Measurements from ENCODE around the gene CDH13. TPM values are rescaled to one million over a fixed set of nuclear protein-coding genes. Genes with fewer than 3 reads are reported as not detected.

Gene CDH13
- total and polyA plus RNA-seq, 2 of the 8 experiments (the other 6 are each of a cell fraction or from before 2014, with no cell fraction given): 2.3 to 2.4 TPM

DNA sequence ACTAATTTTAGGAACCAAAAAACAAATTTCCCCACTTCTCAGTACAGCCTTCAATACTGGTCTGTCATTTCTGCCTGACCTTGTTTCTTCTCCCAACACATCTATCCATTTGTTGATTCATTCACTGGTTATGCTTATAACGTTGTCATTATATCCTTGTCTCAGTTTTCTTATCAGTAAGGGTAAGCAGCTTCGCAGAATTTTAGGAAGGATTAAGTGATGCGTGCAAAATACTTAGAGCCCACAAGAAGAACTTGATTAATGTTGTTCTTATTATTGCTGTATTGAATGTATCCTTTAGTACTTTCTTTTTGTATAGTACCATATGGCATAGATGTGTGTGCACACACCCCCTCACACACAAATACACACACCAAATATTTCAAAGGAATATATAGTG lies 777.5 kb downstream of the CDH13 start:
- DNase-seq (ENCODE audit: low read depth in 1 of 2, low spot score in 2 of 2) (no peak), FAIRE-seq (no peak)
- Histone ChIP-seq H3K4me2 (ENCODE audit: insufficient read depth in 1 of 2, low read depth in 2 of 2, low read length in 2 of 2) (no peak overlapping the region), H2AFZ (ENCODE audit: low read length) (no peak overlapping the region), H2BK20ac (ENCODE audit: low read length) (no peak overlapping the region), H3K36me3 (ENCODE audit: control insufficient read depth in 2 of 4, insufficient read depth in 4 of 4, low read length in 3 of 4) (no peaks in the 10 kb centered on the region), H3K23me2 (ENCODE audit: low read depth, low read length) (no peaks in the 10 kb centered on the region), H2BK15ac (ENCODE audit: low read length) (no peak overlapping the region), H2BK5ac (ENCODE audit: low read depth, low read length) (no peak overlapping the region), H3K79me1 (ENCODE audit: low read depth, low read length) (no peaks in the 10 kb centered on the region), H3K4ac (replicated peaks; ENCODE audit: insufficient read length, low read depth, low read length) (no peak overlapping the region), H3K4me3 (ENCODE audit: extremely low read depth in 1 of 4, insufficient read depth in 2 of 4, low read depth in 3 of 4, low read length in 4 of 4) (no peak overlapping the region), H3K14ac (ENCODE audit: insufficient read length) (no peak overlapping the region), H3K27me3 (replicated peaks in 1 of 4; ENCODE audit: control insufficient read depth in 3 of 4, extremely low read depth in 1 of 4, insufficient read depth in 3 of 4, low read length in 3 of 4) (no peaks in the 10 kb centered on the region), H2BK12ac (ENCODE audit: low read depth, low read length) (no peak overlapping the region), H2BK120ac (replicated peaks; ENCODE audit: low read depth, low read length) (no peak overlapping the region), H3K18ac (ENCODE audit: extremely low read depth, low read length) (no peak overlapping the region), H3K9ac (replicated peaks in 1 of 4; ENCODE audit: extremely low read depth in 1 of 4, low read depth in 3 of 4, low read length in 3 of 4) (no peak overlapping the region), H3K4me1 (replicated peaks in 1 of 4; ENCODE audit: control insufficient read depth in 3 of 4, insufficient read depth in 4 of 4, low read length in 3 of 4) (no peaks in the 10 kb centered on the region), H4K91ac (replicated peaks; ENCODE audit: insufficient read length, low read length) (no peak overlapping the region), H4K8ac (ENCODE audit: extremely low read depth, insufficient read depth, low read length) (no peak overlapping the region), H3K56ac (replicated peaks; ENCODE audit: insufficient read length, low read depth, low read length) (no peak overlapping the region), H3K79me2 (ENCODE audit: control insufficient read depth in 1 of 2, insufficient read depth in 2 of 2, low read length in 2 of 2) (no peaks in the 10 kb centered on the region), H3K27ac (ENCODE audit: low read depth, low read length) (no peak overlapping the region), H4K20me1 (replicated peaks in 1 of 2; ENCODE audit: control insufficient read depth in 1 of 2, insufficient read depth in 2 of 2, low read length in 2 of 2) (no peaks in the 10 kb centered on the region), H3K23ac (ENCODE audit: insufficient read length) (no peak overlapping the region), H2AK5ac (ENCODE audit: low read depth, low read length) (no peak overlapping the region), H3K9me3 (ENCODE audit: insufficient read depth in 2 of 2, low read depth in 1 of 2, low read length in 1 of 2) (no peaks in the 10 kb centered on the region), H4K5ac (ENCODE audit: insufficient read length, low read depth, low read length) (no peak overlapping the region)
- ChIA-PET CTCF (ENCODE audit: partially characterized antibody) (interaction anchor here (0.6 to 3.1 kb wide), 2 partner anchors 13 to 95 kb away, joined by 3 to 22 read pairs; no protein-coding TSS in a partner anchor), POLR2A (ENCODE audit: partially characterized antibody) (no interaction called here)
- 82% methylated on average over 3 of the region's 3 CpGs; no CpG with 5 or more reads in 1 of the 2 experiments for WGBS, 2 experiments (ENCODE audit: extremely low coverage in 1 of 2, insufficient coverage in 1 of 2, insufficient read length in 1 of 2, insufficient replicate concordance in 2 of 2, low coverage in 1 of 2, low lambda C conversion rate in 2 of 2, missing lambda C conversion rate in 1 of 2)
- TF ChIP-seq TBP (IDR thresholded peaks at IDR 0.05; ENCODE audit: low read depth, low read length): no peak
- no peak for TF ChIP-seq PHF8 (conservative IDR thresholded peaks at IDR 0.05; ENCODE audit: low read depth, low read length)
- no peak for TF ChIP-seq ASH2L (IDR thresholded peaks at IDR 0.05; ENCODE audit: low read length)
- no peak for TF ChIP-seq KDM5A (IDR thresholded peaks at IDR 0.05; ENCODE audit: low read length)
- TF ChIP-seq KDM1A (IDR thresholded peaks at IDR 0.05; ENCODE audit: borderline replicate concordance, low read length): no peak
- TF ChIP-seq, protein P1, sequence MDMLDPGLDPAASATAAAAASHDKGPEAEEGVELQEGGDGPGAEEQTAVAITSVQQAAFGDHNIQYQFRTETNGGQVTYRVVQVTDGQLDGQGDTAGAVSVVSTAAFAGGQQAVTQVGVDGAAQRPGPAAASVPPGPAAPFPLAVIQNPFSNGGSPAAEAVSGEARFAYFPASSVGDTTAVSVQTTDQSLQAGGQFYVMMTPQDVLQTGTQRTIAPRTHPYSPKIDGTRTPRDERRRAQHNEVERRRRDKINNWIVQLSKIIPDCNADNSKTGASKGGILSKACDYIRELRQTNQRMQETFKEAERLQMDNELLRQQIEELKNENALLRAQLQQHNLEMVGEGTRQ (IDR thresholded peaks at IDR 0.05; ENCODE audit: low read length): no peak
- no peak for TF ChIP-seq RXRA (IDR thresholded peaks at IDR 0.05; ENCODE audit: insufficient read depth, low read depth, low read length)
- no peak for TF ChIP-seq RNF2 (IDR thresholded peaks at IDR 0.05; ENCODE audit: borderline replicate concordance, low read depth, low read length, missing control alignments, poor library complexity, severe bottlenecking)
- no peak for TF ChIP-seq CTBP2 (IDR thresholded peaks at IDR 0.05; ENCODE audit: borderline replicate concordance, insufficient read depth, insufficient read length, low read length)
